Measurements from ENCODE around the gene DLX2. TPM values are rescaled to one million over a fixed set of nuclear protein-coding genes. Genes with fewer than 3 reads are reported as not detected.
"Not testable (repeated sequence)": the region's sequence is repeated elsewhere in the genome, so short reads cannot be mapped to it uniquely, and the experiment has no call there.

Gene DLX2
- total and polyA plus RNA-seq, 10 of the 15 experiments (the other 5 are each of a cell fraction or from before 2014, with no cell fraction given) = 0.03 TPM; not detected in 9

DNA sequence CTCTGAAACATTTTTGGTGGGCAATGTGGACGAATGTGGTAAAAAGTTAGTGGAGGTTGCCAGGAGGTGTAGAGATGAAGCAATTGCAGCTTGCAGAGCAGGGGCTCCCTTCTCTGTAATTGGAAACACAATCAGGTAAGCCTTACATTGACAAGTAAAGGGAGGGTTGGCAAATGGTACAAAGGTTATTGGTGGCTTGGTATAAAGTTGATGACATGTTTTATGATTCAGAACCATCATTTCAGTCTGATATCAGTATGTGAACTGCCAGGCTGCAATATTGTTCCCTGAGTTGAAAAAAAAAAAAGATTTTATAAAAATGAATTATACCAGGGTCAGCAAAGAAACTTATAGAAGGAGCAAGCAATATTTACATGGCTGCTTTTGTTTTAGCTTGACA, 31.8 kb downstream of the DLX2 start:
- ChIA-PET RAD21 (ENCODE audit: unreplicated experiment) (no interaction called here), CTCF (no interaction called here), POLR2A (no interaction called here), SMC1A (ENCODE audit: uncharacterized antibody, unreplicated experiment) (no interaction called here)
- intact Hi-C loops (cut with micrococcal nuclease; ENCODE audit: unreplicated experiment) = no loop called here
- Histone ChIP-seq H3K9ac (ENCODE audit: control insufficient read depth, insufficient read depth, low read length) (no peak overlapping the region), H3K4me3 (no peak overlapping the region), H3K36me3 (ENCODE audit: control insufficient read depth in 2 of 2, insufficient read depth in 2 of 2, low read length in 1 of 2) (0 out of 4 replicates have a peak, but pooled peaks cover 0 to 3% of the 10 kb centered on the region in 2 experiments), H3K9me3 (replicated peaks; ENCODE audit: control insufficient read depth, insufficient read depth, low read length) (no peaks in the 10 kb centered on the region), H3K4me2 (ENCODE audit: control insufficient read depth, insufficient read depth) (no peak overlapping the region), H3K79me2 (ENCODE audit: control insufficient read depth, insufficient read depth, low read length) (no peaks in the 10 kb centered on the region), H4K20me1 (ENCODE audit: control insufficient read depth, insufficient read depth) (no peaks in the 10 kb centered on the region), H3K27ac (ENCODE audit: control insufficient read depth, insufficient read depth) (no peak overlapping the region), H3K4me1 (ENCODE audit: control insufficient read depth, insufficient read depth, low read length) (no peaks in the 10 kb centered on the region), H3K27me3 (replicated peaks in 1 of 2; ENCODE audit: control insufficient read depth in 2 of 2, insufficient read depth in 2 of 2, low read length in 1 of 2) (no peaks in the 10 kb centered on the region), H2AFZ (ENCODE audit: control insufficient read depth, low read depth, low read length) (no peak overlapping the region)
- in situ Hi-C loops (cut with MboI) = no loop called here
- no TSS peak for BruUV-seq (replicated peaks)
- FAIRE-seq (no peak), ATAC-seq (no peak), DNase-seq (ENCODE audit: low read depth, low spot score) (no peak)
- 50% methylated on average over 1 of the region's 1 CpG for WGBS (ENCODE audit: insufficient coverage, insufficient replicate concordance, low lambda C conversion rate, missing lambda C conversion rate)
- TF ChIP-seq LARP7 (IDR thresholded peaks at IDR 0.05) = no peak
- TF ChIP-seq PAX8 (IDR thresholded peaks at IDR 0.05) = no peak
- TF ChIP-seq CREM (IDR thresholded peaks at IDR 0.05; ENCODE audit: low read depth) = no peak
- TF ChIP-seq, protein P1, sequence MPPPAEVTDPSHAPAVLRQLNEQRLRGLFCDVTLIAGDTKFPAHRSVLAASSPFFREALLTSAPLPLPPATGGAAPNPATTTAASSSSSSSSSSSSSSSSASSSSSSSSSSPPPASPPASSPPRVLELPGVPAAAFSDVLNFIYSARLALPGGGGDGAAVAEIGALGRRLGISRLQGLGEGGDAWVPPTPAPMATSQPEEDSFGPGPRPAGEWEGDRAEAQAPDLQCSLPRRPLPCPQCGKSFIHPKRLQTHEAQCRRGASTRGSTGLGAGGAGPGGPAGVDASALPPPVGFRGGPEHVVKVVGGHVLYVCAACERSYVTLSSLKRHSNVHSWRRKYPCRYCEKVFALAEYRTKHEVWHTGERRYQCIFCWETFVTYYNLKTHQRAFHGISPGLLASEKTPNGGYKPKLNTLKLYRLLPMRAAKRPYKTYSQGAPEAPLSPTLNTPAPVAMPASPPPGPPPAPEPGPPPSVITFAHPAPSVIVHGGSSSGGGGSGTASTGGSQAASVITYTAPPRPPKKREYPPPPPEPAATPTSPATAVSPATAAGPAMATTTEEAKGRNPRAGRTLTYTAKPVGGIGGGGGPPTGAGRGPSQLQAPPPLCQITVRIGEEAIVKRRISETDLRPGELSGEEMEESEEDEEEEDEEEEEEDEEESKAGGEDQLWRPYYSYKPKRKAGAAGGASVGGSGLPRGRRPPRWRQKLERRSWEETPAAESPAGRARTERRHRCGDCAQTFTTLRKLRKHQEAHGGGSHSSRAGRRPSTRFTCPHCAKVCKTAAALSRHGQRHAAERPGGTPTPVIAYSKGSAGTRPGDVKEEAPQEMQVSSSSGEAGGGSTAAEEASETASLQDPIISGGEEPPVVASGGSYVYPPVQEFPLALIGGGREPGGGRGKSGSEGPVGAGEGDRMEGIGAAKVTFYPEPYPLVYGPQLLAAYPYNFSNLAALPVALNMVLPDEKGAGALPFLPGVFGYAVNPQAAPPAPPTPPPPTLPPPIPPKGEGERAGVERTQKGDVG (CRISPR knock-in tag; IDR thresholded peaks at IDR 0.05) = no peak
- TF ChIP-seq RAD21 (IDR thresholded peaks at IDR 0.05; ENCODE audit: insufficient read depth, low read depth, low read length) = no peak
- no peak for TF ChIP-seq BMI1 (IDR thresholded peaks at IDR 0.05; ENCODE audit: borderline replicate concordance)
- no peak for TF ChIP-seq NRF1 (conservative IDR thresholded peaks at IDR 0.05; ENCODE audit: low read depth, low read length)
- TF ChIP-seq MEF2A (IDR thresholded peaks at IDR 0.05; ENCODE audit: insufficient read depth, low read depth, low read length) = no peak
- no peak for TF ChIP-seq HCFC1 (IDR thresholded peaks at IDR 0.05; ENCODE audit: low read length)
- TF ChIP-seq NFIC (IDR thresholded peaks at IDR 0.05; ENCODE audit: low read depth, low read length) = no peak
- no peak for TF ChIP-seq CEBPB (IDR thresholded peaks at IDR 0.05; ENCODE audit: borderline replicate concordance in 1 of 2, low read depth in 2 of 2, low read length in 2 of 2)
- TF ChIP-seq CHD1 (IDR thresholded peaks at IDR 0.05; ENCODE audit: low read depth, low read length) = no peak
- no peak for TF ChIP-seq SUPT20H (IDR thresholded peaks at IDR 0.05; ENCODE audit: borderline replicate concordance, control insufficient read depth, low read depth, low read length)
- no peak for TF ChIP-seq SMARCA5 (IDR thresholded peaks at IDR 0.05)
- no peak for TF ChIP-seq KLF5 (IDR thresholded peaks at IDR 0.05; ENCODE audit: partially characterized antibody)
- TF ChIP-seq, protein P2, sequence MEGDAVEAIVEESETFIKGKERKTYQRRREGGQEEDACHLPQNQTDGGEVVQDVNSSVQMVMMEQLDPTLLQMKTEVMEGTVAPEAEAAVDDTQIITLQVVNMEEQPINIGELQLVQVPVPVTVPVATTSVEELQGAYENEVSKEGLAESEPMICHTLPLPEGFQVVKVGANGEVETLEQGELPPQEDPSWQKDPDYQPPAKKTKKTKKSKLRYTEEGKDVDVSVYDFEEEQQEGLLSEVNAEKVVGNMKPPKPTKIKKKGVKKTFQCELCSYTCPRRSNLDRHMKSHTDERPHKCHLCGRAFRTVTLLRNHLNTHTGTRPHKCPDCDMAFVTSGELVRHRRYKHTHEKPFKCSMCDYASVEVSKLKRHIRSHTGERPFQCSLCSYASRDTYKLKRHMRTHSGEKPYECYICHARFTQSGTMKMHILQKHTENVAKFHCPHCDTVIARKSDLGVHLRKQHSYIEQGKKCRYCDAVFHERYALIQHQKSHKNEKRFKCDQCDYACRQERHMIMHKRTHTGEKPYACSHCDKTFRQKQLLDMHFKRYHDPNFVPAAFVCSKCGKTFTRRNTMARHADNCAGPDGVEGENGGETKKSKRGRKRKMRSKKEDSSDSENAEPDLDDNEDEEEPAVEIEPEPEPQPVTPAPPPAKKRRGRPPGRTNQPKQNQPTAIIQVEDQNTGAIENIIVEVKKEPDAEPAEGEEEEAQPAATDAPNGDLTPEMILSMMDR (IDR thresholded peaks at IDR 0.05 in 2 of 3, conservative IDR thresholded peaks at IDR 0.05 in 1 of 3; ENCODE audit: control insufficient read depth in 2 of 3, extremely low read depth in 1 of 3, insufficient read depth in 1 of 3, low read depth in 3 of 3, low read length in 3 of 3) = no peak

DNA sequence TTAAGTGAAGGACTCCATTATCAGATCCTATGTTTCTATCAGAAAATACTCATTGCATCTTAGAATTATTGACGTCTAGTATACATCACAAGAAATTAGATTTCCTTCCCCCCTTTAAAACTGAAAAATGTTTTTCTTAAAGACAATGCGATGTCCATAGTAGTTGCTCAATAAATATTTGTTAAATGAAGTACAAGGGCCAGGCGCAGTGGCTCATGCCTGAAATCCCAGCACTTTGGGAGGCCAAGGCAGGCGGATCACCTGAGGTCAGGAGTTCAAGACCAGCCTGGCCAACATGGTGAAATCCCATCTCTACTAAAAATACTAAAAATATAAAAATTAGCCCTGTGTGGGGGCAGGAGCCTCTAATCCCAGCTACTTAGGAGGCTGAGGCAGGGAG, 34.8 kb downstream of the DLX2 start:
- BruUV-seq (replicated peaks) = not testable (repeated sequence)

More for the DNA sequence above, 34.8 kb downstream of the DLX2 start:
- H3K79me2 ChIP-seq (ENCODE audit: control insufficient read depth, insufficient read depth, low read length); H4K20me1 ChIP-seq (ENCODE audit: control insufficient read depth, insufficient read depth); H3K9me3 ChIP-seq (replicated peaks; ENCODE audit: control insufficient read depth, insufficient read depth, low read length); FAIRE-seq; H3K4me2 ChIP-seq (ENCODE audit: control insufficient read depth, insufficient read depth); SMC1A ChIA-PET (ENCODE audit: uncharacterized antibody, unreplicated experiment); intact Hi-C loops (cut with micrococcal nuclease; ENCODE audit: unreplicated experiment); RAD21 ChIA-PET (ENCODE audit: unreplicated experiment); H2AFZ ChIP-seq (ENCODE audit: control insufficient read depth, low read depth, low read length); H3K27me3 ChIP-seq (replicated peaks in 1 of 2; ENCODE audit: control insufficient read depth in 2 of 2, insufficient read depth in 2 of 2, low read length in 1 of 2); in situ Hi-C loops (cut with MboI); H3K27ac ChIP-seq (ENCODE audit: control insufficient read depth, insufficient read depth); H3K9ac ChIP-seq (ENCODE audit: control insufficient read depth, insufficient read depth, low read length); H3K36me3 ChIP-seq (ENCODE audit: control insufficient read depth in 2 of 2, insufficient read depth in 2 of 2, low read length in 1 of 2); POLR2A ChIA-PET; H3K4me1 ChIP-seq (ENCODE audit: control insufficient read depth, insufficient read depth, low read length); CTCF ChIA-PET; ATAC-seq; DNase-seq (ENCODE audit: low read depth, low spot score); H3K4me3 ChIP-seq: not testable (repeated sequence)
- WGBS (ENCODE audit: insufficient coverage, insufficient replicate concordance, low lambda C conversion rate, missing lambda C conversion rate) = 96% methylated on average over 4 of the region's 4 CpGs
